Lung (tissue), 12 donors: ENCODE measurements around the gene CHRNE. TPM values are rescaled to one million over a fixed set of nuclear protein-coding genes. Genes with fewer than 3 reads are reported as not detected.
A peak's percentile ranks its signal among the peaks of the same experiment; 100 is the strongest.

ENCODE experiments used
- ATAC-seq: fragments of 200-7000 bp; cut with Tn5 transposase; one replicate; pipeline ENCODE4 v1.9.1; 2020; ENCODE audit warnings: moderate number of reproducible peaks; ENCODE audit not compliant: insufficient read depth, low FRiP score
- DNase-seq, 3 donors: peaks; one replicate each; pipeline ENCODE4 v3.0.0-alpha.2; 2013 to 2017
- H3K27ac ChIP-seq, 2 donors: one replicate each; pipeline ENCODE4 v1.5.1; 2013; ENCODE audit warnings: mild to moderate bottlenecking in 2 of 2, moderate library complexity in 2 of 2, control low read depth in 1 of 2, inconsistent platforms in 1 of 2, low read depth in 1 of 2, low read length in 1 of 2
- H3K27me3 ChIP-seq, 3 donors: one replicate each; pipeline ENCODE4 v1.5.1; 2013; ENCODE audit warnings: low read length in 2 of 3; ENCODE audit not compliant: control insufficient read depth in 3 of 3, insufficient read depth in 3 of 3
- H3K36me3 ChIP-seq, 4 donors: one replicate each; pipeline ENCODE4 v1.5.1; 2013; ENCODE audit warnings: low read length in 4 of 4, mild to moderate bottlenecking in 1 of 4, moderate library complexity in 1 of 4; ENCODE audit not compliant: control insufficient read depth in 4 of 4, insufficient read depth in 4 of 4
- H3K4me1 ChIP-seq, 5 donors: one replicate each; pipeline ENCODE4 v1.5.1; 2013; ENCODE audit warnings: low read length in 5 of 5, mild to moderate bottlenecking in 2 of 5, moderate library complexity in 1 of 5; ENCODE audit not compliant: control insufficient read depth in 5 of 5, insufficient read depth in 5 of 5
- H3K4me3 ChIP-seq: one replicate; pipeline ENCODE4 v1.5.1; 2013; ENCODE audit warnings: mild to moderate bottlenecking, control low read depth, moderate library complexity
- H3K9ac ChIP-seq, 2 donors: one replicate each; pipeline ENCODE4 v1.5.1; 2013; ENCODE audit warnings: low read length in 2 of 2, control low read depth in 1 of 2; ENCODE audit not compliant: insufficient read depth in 1 of 2
- H3K9me3 ChIP-seq, 4 donors: one replicate each; pipeline ENCODE4 v1.5.1; 2013; ENCODE audit warnings: low read length in 3 of 4, mild to moderate bottlenecking in 1 of 4, moderate library complexity in 1 of 4; ENCODE audit not compliant: control insufficient read depth in 4 of 4, insufficient read depth in 3 of 4
- WGBS, 2 donors: extraction: QIAGEN DNeasy Blood & Tissue Kit; methylation state at CpG; one replicate each; pipeline ENCODE4 v1.1.7; 2013; 5-methylcytosine and 5-hydroxymethylcytosine counted together
- polyA plus RNA-seq, 2 donors: library from polyadenylated mRNA; stranded (reverse); fragments of 200-250 nt; gene quantifications; one replicate each; pipeline ENCODE4 v1.2.1, GENCODE V29; 2013
- total RNA-seq, 2 donors: library from RNA; depleted of rRNA in 1 of 2; stranded (reverse); fragments of >200 nt in 1 of 2; gene quantifications; one replicate each; pipeline ENCODE4 v1.2.1, GENCODE V29; 2014 to 2021
- TF ChIP-seq, protein P1 (sequence below): IDR thresholded peaks from 2 replicates; pipeline ENCODE4 v1.5.1; 2012; ENCODE audit warnings: mild to moderate bottlenecking; ENCODE audit errors: control extremely low read depth, extremely low read depth
- donor health status: control.
- donor health status: control.
- donor health status: Bipolar disorder and iron deficiency.
- donor health status: healthy.
- donor health status: DM: yes; HTN: yes; CAD: no.

CHRNE gene
- total and polyA plus RNA-seq, 4 donors, result 0.61 to 2.3 (median 1.00) TPM

DNA sequence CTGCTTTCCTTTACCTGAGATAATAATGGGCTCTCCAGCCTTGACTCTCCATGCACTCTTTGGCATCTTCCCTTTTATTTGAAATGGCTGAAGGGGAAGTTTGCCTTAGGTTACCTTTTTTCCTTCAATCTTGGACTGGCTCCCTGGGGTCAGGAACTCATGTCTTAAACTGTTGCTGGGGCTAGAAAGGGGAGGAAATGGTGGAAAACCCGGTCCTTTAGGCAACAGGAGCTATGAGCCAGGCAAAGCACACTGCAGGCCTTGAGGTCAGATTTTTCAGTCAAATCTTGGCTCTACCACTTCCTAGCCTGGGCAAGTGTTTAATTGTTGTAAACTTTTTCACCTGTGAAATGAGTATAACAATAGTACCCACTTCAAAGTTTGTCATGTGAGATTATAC lies 39.6 kb downstream of the CHRNE start:
- DNase-seq (no peak), ATAC-seq (no peak)
- Histone ChIP-seq H3K27me3 (no peaks in the 10 kb centered on the region), H3K4me1 (peaks cover 0 to 14% (median 2%) of the 10 kb centered on the region in 5 donors), H3K4me3 (no peak overlapping the region), H3K9ac (no peak overlapping the region), H3K9me3 (no peaks in the 10 kb centered on the region), H3K36me3 (peaks cover 0 to 9% (median 4%) of the 10 kb centered on the region in 4 donors), H3K27ac (no peak overlapping the region)
- TF ChIP-seq, protein P1, sequence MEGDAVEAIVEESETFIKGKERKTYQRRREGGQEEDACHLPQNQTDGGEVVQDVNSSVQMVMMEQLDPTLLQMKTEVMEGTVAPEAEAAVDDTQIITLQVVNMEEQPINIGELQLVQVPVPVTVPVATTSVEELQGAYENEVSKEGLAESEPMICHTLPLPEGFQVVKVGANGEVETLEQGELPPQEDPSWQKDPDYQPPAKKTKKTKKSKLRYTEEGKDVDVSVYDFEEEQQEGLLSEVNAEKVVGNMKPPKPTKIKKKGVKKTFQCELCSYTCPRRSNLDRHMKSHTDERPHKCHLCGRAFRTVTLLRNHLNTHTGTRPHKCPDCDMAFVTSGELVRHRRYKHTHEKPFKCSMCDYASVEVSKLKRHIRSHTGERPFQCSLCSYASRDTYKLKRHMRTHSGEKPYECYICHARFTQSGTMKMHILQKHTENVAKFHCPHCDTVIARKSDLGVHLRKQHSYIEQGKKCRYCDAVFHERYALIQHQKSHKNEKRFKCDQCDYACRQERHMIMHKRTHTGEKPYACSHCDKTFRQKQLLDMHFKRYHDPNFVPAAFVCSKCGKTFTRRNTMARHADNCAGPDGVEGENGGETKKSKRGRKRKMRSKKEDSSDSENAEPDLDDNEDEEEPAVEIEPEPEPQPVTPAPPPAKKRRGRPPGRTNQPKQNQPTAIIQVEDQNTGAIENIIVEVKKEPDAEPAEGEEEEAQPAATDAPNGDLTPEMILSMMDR, result no peak
- WGBS, 2 donors, result 74 to 78% methylated on average over 1 of the region's 1 CpG

DNA sequence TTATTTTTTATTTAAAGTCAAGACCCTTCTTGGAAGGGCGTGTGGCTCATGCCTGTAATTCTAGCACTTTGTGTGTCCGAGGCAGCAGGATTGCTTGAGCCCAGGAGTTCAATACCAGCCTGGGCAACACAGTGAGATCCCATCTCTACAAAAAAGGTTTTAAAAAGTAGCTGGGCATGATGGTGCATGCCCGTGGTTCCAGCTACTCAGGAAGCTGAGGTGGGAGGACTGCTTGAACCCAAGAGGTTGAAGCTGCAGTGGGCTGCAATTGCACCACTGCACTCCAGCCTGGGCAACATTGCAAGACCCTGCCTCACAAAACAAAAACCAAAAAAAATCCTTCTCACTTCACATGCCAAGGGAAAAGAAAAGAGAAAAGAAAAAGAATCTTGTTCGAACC lies 40.2 kb downstream of the CHRNE start:
- H3K4me3 ChIP-seq, result no peak overlapping the region
- no peak for DNase-seq
- H3K27me3 ChIP-seq, result no peaks in the 10 kb centered on the region
- no peak overlapping the region for H3K27ac ChIP-seq
- peaks cover 0 to 9% (median 4%) of the 10 kb centered on the region in 4 donors for H3K36me3 ChIP-seq
- TF ChIP-seq, protein P1, result no peak
- no peak for ATAC-seq
- 94 to 96% methylated on average over 4 of the region's 4 CpGs for WGBS, 2 donors
- peaks cover 2 to 14% (median 4%) of the 10 kb centered on the region in 5 donors for H3K4me1 ChIP-seq
- H3K9ac ChIP-seq, result no peak overlapping the region
- no peaks in the 10 kb centered on the region for H3K9me3 ChIP-seq

DNA sequence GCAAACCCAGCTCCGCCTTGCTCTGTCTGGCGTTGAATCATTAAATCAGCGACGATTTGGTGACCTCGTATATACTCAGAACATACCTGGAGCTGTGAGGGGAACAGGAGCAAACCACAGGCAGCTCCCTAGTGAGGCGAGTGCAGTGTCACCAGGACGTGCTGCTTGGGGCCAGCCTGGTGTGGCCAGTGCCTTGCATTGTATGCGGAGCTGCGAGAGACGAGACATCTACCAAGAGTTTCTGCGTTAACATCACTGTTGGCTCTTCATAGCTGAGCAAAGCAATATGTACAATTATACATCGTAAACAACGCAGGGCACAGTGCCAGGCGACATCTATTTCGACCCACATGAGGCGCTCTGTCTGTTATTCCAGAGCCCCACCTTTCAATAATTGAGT lies 41.8 kb downstream of the CHRNE start:
- H3K36me3 ChIP-seq, result peaks cover 0 to 10% (median 7%) of the 10 kb centered on the region in 4 donors
- ATAC-seq (no peak), DNase-seq (no peak)
- no peaks in the 10 kb centered on the region for H3K27me3 ChIP-seq
- no peak overlapping the region for H3K4me3 ChIP-seq
- H3K9ac ChIP-seq, result no peak overlapping the region
- 88 to 90% methylated on average over 16 of the region's 16 CpGs for WGBS, 2 donors
- TF ChIP-seq, protein P1, result no peak
- H3K9me3 ChIP-seq, result no peaks in the 10 kb centered on the region
- peaks cover 4 to 26% (median 5%) of the 10 kb centered on the region in 5 donors for H3K4me1 ChIP-seq
- H3K27ac ChIP-seq, result peak overlapping the region in 1 of 2 donors; percentile 27

DNA sequence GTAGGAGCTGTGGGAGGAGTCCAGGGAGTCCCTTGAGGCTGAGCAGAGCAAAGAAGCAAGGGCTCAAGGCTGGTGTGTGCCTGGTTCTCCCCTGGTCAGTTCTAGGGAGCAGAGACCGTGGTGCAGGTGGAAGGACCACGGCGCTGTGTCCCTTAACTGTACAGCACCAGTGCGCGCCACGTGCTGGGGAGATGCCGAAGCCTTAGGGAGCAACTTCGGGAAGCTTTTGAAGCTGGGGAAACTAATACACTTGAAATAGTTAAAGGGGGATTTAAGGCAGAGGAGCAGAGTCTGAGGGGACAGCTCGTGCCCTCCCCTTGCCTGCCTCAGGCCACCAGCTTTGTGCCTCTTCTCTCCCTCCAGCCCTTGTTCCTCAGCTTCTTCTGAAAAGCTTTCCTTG lies 42.2 kb downstream of the CHRNE start:
- TF ChIP-seq, protein P1, result no peak
- no peak for ATAC-seq
- no peaks in the 10 kb centered on the region for H3K27me3 ChIP-seq
- 85 to 94% methylated on average over 9 of the region's 9 CpGs for WGBS, 2 donors
- H3K9ac ChIP-seq, result no peak overlapping the region
- peaks cover 4 to 26% (median 5%) of the 10 kb centered on the region in 5 donors for H3K4me1 ChIP-seq
- H3K36me3 ChIP-seq, result peaks cover 0 to 10% (median 7%) of the 10 kb centered on the region in 4 donors
- peak overlapping the region in 1 of 2 donors; percentile 27 for H3K27ac ChIP-seq
- no peak for DNase-seq
- no peak overlapping the region for H3K4me3 ChIP-seq
- no peaks in the 10 kb centered on the region for H3K9me3 ChIP-seq
